Muscle layer of duodenum (tissue), 2 donors: ENCODE data around the gene PSMA5.

Source experiments
- H3K27ac ChIP-seq: one replicate; pipeline ENCODE4 v1.7.0; 2013; ENCODE audit warnings: mild to moderate bottlenecking, low read length
- H3K27me3 ChIP-seq: one replicate; pipeline ENCODE4 v1.7.0; 2013; ENCODE audit warnings: low read depth, mild to moderate bottlenecking, control low read depth, low read length
- H3K36me3 ChIP-seq, 2 donors: one replicate each; pipeline ENCODE4 v1.7.0; 2013; ENCODE audit warnings: low read length in 2 of 2, control low read depth in 1 of 2, mild to moderate bottlenecking in 1 of 2; ENCODE audit not compliant: insufficient read depth in 2 of 2, control insufficient read depth in 1 of 2
- H3K4me1 ChIP-seq, 2 donors: one replicate each; pipeline ENCODE4 v1.7.0; 2013; ENCODE audit warnings: low read length in 2 of 2, mild to moderate bottlenecking in 2 of 2, control low read depth in 1 of 2, moderate library complexity in 1 of 2; ENCODE audit not compliant: insufficient read depth in 2 of 2, control insufficient read depth in 1 of 2
- H3K4me3 ChIP-seq, 2 donors: one replicate each; pipeline ENCODE4 v1.7.0; 2013; ENCODE audit warnings: low read length in 2 of 2, low read depth in 1 of 2, mild to moderate bottlenecking in 1 of 2
- H3K9me3 ChIP-seq, 2 donors: one replicate each; pipeline ENCODE4 v1.7.0; 2013; ENCODE audit warnings: low read length in 2 of 2, control low read depth in 1 of 2, mild to moderate bottlenecking in 1 of 2; ENCODE audit not compliant: control insufficient read depth in 1 of 2
- donor health status: healthy.

PSMA5 gene

DNA sequence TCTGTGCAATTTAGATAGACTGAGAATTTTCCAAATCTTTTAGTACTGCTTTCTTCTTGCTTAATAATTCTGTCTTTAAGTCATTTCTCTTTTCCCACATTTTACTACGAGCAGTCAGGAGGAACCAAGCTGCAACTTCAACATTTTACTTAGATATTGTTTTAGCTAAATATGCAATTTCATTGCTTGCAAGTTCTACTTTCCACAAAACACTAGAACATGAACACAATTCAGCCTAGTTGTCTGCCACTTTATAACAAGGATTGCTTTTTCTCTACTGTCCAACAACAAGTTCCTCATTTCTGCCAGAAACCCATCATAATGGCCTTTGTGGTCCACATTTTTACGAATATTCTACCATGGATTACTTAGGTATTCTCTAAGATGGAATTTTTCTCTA lies 65.2 kb downstream of the PSMA5 start:
- Histone ChIP-seq H3K27me3 (no peaks in the 10 kb centered on the region), H3K36me3 (peaks cover 0 to 5% of the 10 kb centered on the region in 2 donors), H3K27ac (no peak overlapping the region), H3K4me3 (no peak overlapping the region), H3K4me1 (peaks cover 0 to 8% of the 10 kb centered on the region in 2 donors), H3K9me3 (no peaks in the 10 kb centered on the region)

DNA sequence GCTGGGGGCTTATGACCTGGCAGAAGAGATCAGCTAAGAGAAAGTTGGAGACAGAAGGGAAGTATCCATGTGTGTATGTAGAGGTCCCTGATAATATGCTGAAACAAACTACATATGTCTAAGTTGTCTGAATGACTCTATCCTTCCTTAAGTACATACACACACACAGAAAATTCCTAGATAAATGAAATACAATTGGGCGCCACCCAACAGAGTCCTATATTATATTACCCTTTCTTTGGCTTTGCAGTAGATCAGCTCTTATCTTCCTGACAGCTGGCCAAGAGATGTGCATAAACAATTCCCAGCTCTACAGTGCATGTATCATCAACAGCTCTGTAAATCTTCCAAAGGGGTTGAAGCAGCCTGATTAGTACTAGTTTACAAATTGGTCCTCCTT lies 68.6 kb downstream of the PSMA5 start:
- peaks cover 3 to 11% of the 10 kb centered on the region in 2 donors for H3K36me3 ChIP-seq
- no peak overlapping the region for H3K27ac ChIP-seq
- peaks cover 0 to 8% of the 10 kb centered on the region in 2 donors for H3K4me1 ChIP-seq
- H3K4me3 ChIP-seq = no peak overlapping the region
- no peaks in the 10 kb centered on the region for H3K9me3 ChIP-seq
- no peaks in the 10 kb centered on the region for H3K27me3 ChIP-seq

DNA sequence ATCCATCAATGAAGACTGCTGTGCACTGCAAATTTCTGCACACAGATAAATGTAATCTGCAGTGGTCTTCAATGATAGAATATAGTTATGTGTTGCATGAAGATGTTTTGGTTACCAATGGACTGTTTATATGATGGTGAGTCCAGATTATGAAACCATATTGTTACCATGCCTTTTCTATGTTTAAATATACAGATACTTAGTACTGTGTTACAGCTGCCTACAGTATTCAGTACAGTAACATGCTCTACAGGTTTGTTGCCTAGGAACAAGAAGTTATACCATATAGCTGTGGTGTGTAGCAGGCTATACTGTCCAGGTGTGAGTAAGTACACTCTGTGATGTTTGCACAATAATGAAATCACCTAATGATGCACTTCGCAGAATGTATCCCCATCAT lies 69.3 kb downstream of the PSMA5 start:
- no peak overlapping the region for H3K27ac ChIP-seq
- H3K9me3 ChIP-seq = no peaks in the 10 kb centered on the region
- H3K4me1 ChIP-seq = peaks cover 0 to 8% of the 10 kb centered on the region in 2 donors
- peaks cover 3 to 18% of the 10 kb centered on the region in 2 donors for H3K36me3 ChIP-seq
- no peaks in the 10 kb centered on the region for H3K27me3 ChIP-seq
- H3K4me3 ChIP-seq = no peak overlapping the region

- H3K9me3 ChIP-seq = no peaks in the 10 kb centered on the region
- H3K27me3 ChIP-seq = no peaks in the 10 kb centered on the region
- H3K27ac ChIP-seq = no peak overlapping the region
Observed at GRCh38 chr1:109356505-109356904, 69.7 kb downstream of the PSMA5 start.

GRCh38 chr1:109354929-109355328 lies 71.3 kb downstream of the PSMA5 start:
- Histone ChIP-seq H3K4me3 (no peak overlapping the region), H3K4me1 (peaks cover 0 to 8% of the 10 kb centered on the region in 2 donors), H3K27me3 (no peaks in the 10 kb centered on the region), H3K9me3 (no peaks in the 10 kb centered on the region), H3K36me3 (peaks cover 3 to 36% of the 10 kb centered on the region in 2 donors), H3K27ac (no peak overlapping the region)

More at GRCh38 chr1:109356505-109356904, 69.7 kb downstream of the PSMA5 start:
- H3K36me3 ChIP-seq = peaks cover 3 to 23% of the 10 kb centered on the region in 2 donors
- peaks cover 0 to 8% of the 10 kb centered on the region in 2 donors for H3K4me1 ChIP-seq
- no peak overlapping the region for H3K4me3 ChIP-seq

DNA sequence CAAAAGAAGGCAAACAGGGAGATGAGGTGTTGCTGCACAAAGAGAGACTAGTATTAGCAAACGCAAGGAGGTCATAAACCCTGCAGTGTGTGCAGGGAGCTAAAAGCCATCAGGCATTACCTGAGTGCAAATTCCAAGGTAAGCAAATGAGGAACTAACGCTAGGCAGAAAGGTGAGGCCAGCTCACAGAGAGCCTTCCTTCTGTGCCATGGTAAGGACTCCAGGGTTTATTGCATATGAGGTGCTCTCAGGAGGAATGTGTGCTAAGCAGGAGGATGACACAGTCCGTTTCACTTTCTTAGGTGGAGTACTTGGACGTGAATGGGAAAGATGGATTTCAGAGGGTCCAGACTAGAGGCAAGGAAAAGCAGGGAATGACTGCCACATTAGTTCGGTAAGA lies 74.8 kb downstream of the PSMA5 start:
- Histone ChIP-seq H3K36me3 (peaks cover 12 to 53% of the 10 kb centered on the region in 2 donors), H3K9me3 (no peaks in the 10 kb centered on the region), H3K27ac (no peak overlapping the region), H3K27me3 (no peaks in the 10 kb centered on the region), H3K4me3 (no peak overlapping the region), H3K4me1 (no peaks in the 10 kb centered on the region)

- Histone ChIP-seq H3K27ac (no peak overlapping the region), H3K4me1 (no peaks in the 10 kb centered on the region), H3K9me3 (no peaks in the 10 kb centered on the region), H3K36me3 (peaks cover 12 to 54% of the 10 kb centered on the region in 2 donors), H3K27me3 (no peaks in the 10 kb centered on the region), H3K4me3 (no peak overlapping the region)
Observed at GRCh38 chr1:109350655-109351054, 75.6 kb downstream of the PSMA5 start.

- H3K4me1 ChIP-seq = no peaks in the 10 kb centered on the region
- no peaks in the 10 kb centered on the region for H3K9me3 ChIP-seq
- H3K36me3 ChIP-seq = peaks cover 16 to 59% of the 10 kb centered on the region in 2 donors
- no peak overlapping the region for H3K27ac ChIP-seq
- no peaks in the 10 kb centered on the region for H3K27me3 ChIP-seq
- no peak overlapping the region for H3K4me3 ChIP-seq
Observed at GRCh38 chr1:109350182-109350581, 76.1 kb downstream of the PSMA5 start.
